Non-pigmented ciliary epithelial cell (primary cell): ENCODE measurements around the gene CAMK2D.
"Not testable (repeated sequence)": the region's sequence is repeated elsewhere in the genome, so short reads cannot be mapped to it uniquely, and the experiment has no call there.

Source experiments
- DNase-seq: peaks from one replicate; pipeline ENCODE4 v3.0.0-alpha.2; 2010; ENCODE audit warnings: low read depth

CAMK2D gene

DNA sequence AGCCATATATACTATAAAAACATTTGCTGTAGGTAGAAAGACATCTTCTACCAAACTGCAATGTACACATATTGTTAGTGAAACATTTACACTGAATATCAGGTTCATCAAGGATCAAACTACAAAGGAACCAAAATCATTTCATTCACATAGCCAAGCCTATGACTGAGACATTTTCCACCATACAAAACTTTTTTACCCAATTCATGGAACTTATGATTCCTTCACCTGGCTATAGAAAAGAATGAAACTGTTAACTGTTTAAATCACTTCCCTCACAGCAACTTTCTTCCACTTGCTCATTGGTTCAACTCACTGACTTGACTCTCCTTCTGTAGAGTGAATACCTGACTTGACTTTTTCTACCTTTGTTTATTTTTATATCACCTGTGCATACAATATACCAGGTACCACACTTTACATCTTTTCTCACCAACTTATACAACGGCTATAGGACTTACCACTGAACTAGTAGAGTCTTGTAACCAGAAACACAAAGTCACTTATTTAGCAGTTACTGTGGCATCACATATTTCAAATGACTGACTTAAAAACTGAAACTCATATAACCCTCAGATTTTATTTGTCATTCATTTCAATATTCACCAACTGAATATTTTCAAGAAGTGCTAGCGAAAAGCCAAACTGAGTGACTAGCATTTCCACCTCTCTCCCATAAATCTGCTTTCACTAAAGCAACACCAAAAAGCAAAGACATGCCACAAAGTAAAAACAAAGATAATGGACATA is 30.9 kb downstream of the CAMK2D start:
- DNase-seq: no peak

DNA sequence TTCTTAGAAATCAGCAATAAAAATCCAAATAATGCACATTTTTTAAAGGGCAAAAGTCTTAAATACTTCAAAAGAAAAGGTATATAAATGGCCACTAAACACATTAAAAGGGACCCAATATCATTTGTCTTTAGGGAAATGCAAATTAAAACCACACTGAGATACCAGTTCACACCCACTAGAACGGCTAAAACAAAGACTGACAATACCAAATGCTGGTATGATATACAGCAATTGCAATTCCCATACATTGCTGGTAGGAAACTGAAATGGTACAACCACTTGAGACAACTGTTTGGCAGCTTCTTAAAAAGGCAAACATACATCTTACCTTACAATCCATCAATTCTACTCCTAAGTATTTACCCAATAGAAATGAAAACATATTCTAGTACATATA is 33.7 kb downstream of the CAMK2D start:
- no peak for DNase-seq

DNA sequence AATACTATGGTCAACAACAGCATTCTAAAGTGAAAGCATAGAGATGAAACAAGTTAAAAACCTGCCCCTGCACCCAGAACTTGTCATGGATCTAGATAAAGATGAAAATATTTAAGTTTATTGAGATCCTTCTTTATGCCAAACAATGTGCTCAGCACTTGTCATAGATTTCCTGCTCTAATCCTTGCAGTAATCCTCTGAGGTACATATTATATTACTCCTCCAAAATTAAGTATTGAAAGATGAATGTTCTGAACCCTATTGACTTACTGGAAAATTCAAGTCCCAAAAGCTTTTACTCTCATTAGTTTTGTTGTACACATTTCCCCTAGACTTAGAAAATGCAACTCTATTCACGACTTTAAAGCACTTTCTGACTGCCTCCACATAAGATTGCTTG is 35.6 kb downstream of the CAMK2D start:
- no peak for DNase-seq

DNA sequence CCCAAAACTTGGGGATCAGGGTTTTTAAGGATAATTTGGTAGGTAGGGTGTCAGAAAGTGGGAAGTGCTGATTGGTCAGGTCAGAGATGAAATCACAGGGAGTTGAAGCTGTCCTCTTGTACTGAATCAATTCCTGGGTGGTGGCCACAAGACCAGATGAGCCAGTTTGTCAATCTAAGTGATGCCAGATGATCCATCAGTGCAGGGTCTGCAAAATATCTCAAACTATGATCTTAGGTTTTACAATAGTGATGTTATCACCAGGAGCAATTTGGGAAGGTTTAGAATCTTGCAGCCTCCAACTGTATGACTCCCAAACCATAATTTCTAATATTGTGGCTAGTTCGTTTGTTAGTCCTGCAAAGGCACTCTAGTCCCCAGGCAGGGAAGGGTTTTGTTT is 43.3 kb downstream of the CAMK2D start:
- no peak for DNase-seq

DNA sequence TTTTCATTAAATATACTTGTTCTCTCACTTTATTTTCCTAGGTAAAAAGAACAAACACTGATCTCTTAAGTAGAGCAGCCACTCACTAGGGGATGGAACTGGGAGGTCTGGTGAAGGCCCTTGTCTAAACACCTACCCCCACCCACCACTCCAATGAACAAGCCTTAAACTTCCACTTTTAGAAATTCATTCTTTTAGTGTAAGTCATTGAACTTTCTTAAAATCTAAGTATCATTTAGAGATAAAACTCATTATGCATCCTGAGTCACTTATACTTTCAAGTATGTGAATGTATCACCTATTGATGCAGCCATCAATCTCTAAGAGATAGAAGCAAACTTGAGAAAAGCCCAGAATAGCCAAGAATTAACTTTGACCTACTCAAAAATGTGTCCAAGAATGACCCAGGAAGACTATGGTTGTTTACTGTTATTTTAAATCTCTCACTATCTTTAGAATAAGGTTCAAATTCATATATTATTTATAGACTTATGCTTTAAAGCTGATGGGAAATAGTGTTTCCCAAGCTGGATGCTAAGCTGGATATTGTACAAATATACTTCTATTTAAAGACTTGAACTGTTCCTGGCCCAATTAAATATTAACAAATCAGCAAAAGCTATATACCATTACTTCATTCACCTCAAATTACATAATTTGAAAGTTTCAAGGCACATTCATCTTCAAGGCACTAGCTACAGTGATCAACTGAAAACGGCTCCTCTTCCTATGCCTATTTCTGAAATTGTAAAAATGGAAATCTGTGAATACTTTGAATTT is 49.5 kb downstream of the CAMK2D start:
- no peak for DNase-seq

DNA sequence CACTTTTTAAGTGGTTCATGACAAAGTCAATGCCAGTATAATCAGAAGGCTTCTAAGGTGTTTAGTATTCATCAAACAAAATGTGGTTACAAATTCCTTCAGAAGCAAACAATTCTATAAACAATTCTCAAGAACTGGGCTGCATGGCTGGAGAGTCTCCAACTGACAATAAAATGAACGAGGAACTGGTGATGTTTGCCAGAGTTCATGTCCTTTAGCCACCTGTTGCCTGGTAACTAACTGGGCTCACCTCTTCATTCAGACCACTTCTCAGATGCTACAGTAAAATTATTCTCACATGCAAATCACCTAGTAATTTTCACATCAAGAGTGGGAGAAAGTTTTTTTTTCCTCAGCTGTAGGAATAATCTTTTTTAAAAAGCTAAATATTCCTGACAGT is 53.3 kb downstream of the CAMK2D start:
- no peak for DNase-seq

DNA sequence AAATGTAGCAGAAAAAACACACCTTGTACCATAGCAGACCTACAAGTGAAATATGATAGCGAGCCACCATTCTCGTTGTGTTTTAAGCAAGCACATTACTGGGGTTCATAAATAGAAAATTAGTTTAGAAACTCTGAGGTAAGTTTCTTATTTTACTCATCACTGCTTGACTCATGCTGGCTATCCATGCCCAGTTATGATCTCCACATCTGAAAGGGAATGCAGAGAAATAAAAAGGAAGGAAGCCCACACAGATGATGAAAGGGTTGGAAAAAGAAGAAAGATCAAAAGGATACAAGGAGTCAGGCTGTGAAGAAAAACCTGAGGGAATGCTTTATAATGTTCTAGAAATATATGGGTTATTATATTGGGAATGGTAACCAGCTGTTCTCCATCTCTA is 54.5 kb downstream of the CAMK2D start:
- peak; percentile 14 for DNase-seq

DNA sequence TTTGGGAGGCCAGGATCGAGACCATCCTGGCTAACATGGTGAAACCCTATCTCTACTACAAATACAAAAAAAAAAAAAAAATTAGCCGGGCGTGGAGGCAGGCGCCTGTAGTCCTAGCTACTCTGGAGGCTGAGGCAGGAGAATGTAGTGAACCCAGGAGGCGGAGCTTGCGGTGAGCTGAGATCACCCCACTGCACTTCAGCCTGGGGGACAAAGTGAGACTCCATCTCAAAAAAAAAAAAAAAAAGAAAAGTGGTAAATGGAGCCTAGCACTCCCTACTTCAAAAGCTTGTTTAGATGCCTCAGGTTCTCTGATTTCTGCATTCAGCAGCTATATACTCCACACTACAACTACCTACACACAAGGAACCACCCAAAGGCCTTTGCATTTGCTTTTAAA is 56.4 kb downstream of the CAMK2D start:
- not testable (repeated sequence) for DNase-seq

DNA sequence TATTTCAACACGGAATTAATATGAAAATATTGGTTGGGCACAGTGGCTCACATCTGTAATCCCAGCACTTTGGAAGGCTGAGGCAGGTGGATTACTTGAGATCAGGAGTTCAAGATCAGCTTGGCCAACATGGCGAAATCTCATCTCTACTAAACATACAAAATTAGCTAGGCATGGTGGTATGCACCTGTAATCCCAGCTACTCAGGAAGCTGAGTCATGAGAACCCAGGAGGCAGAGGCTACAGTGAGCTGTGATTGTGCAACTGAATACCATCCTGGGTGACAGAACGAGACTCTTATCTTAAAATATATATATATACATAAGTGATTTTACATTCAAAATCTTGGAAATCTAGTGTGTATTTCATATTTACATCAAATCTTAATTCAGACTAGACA is 58.9 kb downstream of the CAMK2D start:
- DNase-seq: peak; percentile 63

DNA sequence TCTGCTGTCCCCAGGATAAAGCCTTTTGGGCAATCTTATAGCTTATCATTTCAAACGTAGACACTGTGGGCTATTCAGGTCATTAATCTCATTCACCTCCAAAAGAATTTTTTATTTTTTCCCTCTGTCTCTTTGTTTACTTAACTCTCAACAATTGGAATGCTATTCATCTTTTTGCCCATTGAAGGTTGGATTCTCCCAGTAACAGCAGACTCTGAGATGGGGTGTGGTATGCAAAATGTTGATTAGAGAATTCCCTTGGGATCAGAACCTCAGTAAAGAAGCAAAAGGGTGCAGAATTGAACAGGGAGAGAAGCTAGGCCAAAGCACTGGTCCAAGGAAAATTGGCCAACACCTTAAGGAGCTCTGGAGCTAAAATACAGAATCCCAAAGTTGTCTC is 60.4 kb downstream of the CAMK2D start:
- no peak for DNase-seq

DNA sequence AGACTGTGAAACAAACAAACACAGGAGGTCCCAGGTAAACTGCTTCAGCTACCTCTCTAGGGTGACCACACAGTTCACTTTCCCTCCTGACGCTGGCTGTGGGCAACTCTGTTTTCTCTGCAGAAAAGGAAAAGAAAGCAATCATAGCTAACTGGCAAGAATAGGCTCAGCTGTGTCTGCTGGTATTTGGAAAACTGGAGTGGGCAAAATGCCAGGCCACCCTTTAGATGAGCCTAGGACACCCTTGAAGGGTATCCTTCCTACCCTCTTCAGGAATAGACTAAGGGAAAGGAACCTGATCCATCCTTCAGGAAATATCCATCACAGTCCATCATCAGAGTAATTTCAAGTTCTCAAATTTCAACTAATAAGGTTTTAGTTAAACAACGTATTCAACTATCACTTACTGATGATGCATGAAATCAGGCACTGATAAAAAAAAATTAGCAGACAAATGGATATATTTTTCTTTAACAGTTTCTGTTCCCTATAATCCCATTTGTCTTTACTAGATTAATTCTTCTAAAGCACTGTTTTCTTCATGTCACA is 60.9 kb downstream of the CAMK2D start:
- no peak for DNase-seq

DNA sequence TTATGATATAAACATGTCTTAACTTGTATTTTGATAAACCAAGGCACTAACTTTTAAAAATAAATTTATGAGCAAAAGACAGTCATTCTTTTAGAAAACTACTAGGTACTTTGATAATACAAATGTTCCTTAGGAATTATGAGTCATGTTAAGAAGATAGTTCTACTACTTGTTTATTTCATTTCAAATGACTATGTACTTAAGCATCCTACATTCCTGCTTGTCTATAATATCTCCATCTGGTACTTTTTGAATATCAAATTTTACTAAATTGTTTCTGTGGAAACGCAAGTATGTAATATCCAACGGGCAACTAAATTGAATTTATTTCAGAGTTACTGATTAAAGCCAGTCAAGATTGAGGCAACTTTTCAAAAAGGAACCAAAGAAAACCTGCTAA is 61.8 kb downstream of the CAMK2D start:
- DNase-seq: no peak

DNA sequence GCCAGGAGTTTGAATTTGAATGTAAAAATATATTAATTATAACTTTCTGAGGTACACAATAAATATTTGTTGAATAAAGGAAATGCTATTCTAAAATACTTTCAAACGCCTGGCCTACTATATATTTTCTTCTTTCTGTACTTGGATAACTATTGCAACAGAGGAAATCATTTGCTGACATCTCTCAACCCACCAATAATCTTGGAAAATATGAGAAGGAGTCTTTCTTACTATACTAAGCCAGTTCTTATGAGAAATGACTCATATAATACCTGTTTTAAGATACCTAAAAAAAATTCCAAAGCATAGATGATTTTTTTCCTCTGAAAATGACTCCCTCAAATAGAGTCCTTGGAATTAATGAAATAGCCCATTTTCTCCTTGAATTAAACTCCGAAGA is 64.1 kb downstream of the CAMK2D start:
- no peak for DNase-seq

DNA sequence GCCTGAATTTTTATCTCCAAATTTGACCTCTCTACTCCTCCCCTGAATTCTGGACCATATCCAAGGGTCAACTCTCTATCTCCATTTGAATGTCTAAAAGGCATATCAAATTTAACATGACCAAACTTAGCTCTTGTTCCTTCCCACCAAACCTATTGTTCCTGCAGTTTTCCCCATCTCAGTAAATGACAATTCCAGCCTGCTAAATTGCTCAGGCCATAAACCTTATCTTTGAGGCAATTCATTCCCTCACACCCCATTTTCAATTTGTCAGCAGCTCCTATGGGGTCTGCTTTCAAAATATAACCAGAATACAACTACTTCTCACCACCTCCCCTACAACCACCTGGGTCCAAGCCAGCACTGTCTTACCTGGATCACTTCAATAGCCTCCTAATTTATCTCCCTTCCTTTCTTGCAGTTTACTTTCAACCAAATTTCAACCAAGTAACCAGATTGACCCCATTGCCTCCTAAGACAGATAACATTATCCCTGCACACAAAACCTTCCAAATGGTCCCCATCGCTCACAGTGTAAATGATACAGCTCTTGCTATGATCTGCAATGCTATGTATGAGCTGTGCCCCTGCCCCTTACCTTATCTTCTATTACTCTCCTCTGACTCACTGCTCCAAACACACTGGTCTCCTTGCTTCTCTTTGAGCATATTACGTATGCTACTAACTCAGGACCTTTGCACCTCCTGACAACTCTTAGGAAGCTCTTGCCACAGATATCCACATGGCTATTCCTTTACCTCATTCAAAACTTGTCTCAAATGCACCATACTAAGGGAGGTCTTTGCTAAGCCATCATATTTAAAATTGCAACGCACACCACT is 66.0 kb downstream of the CAMK2D start:
- peak; percentile 26 for DNase-seq

DNA sequence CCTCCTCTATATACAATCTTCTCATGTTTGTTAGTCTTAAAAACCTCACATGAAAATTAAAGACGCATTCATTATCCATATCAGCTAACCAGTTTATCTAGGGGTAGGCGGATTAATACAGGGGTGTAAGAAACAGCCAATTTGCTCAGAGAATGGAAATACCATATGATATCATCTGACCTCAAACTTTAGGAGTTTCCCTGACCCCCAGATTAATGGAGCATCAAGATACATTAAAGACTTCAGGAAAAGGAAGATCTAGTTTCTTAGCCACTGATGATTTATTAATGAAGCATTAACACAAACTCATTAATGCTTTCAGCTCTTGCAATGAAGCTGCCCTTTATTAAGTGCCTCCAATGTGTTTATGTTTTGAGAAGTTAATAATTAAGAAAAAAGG is 67.5 kb downstream of the CAMK2D start:
- no peak for DNase-seq

DNA sequence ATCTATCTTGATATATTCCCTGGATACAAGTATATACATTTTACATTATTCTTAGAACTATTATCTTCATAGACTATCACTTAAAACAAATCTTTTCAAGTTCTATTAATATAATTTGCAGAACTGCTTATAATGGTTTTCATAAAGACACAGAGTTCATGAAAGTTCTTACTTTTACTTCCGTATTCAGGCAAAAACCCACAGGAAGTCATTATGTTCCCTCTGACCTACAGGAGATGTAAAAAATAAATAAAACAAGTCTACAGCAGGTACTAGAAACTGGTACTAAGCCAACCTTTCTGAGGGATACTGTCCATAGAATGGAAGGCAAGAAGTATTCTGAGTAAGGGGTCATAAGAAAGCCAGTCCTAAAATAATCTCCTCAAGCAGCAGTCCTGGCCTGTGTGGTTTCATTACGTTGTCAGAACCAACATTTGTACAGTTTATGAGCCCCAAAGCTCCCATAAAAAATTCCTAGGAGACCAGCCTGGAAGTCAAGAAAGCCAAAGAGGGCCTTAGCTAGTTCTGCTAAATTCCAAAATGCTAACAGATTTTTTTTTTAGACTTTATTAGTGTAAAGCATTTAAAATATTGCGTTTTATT is 68.6 kb downstream of the CAMK2D start:
- no peak for DNase-seq

DNA sequence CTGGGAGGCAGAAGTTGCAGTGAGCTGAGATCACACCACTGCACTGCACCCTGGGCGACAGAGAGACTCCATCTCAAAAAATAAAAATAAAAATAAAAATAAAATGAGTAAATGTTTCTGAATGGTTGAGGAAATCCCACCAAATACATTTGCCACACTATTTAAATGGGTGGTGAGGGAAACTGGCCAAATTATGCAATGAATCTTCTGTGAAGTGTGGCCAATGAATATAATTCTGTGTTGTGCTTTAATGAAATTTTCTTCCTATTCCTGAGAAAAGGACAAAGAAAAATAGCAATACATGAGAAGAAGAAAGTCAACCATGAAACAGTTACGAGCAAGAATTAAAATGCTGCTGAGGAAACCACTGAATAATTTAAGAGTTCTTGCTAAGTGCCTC is 69.9 kb downstream of the CAMK2D start:
- no peak for DNase-seq

DNA sequence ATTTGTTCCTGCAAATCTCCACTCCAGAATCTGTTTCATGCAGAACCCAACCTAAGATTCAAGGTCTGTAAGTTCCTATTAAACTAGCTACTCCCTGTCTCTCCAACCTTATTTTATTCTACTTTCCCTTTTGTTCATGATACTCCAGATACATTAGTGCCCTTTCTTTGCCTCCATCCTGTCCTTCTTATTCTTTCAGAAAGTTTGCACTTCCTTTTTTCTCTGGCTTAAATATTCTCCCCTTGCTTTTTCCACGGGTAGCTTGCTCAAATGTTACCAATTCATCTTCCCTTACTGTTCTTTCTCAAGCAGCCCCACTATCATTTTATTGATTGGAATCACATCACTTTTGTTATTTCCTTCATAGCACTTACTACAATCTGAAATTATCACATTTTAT is 72.1 kb downstream of the CAMK2D start:
- no peak for DNase-seq

DNA sequence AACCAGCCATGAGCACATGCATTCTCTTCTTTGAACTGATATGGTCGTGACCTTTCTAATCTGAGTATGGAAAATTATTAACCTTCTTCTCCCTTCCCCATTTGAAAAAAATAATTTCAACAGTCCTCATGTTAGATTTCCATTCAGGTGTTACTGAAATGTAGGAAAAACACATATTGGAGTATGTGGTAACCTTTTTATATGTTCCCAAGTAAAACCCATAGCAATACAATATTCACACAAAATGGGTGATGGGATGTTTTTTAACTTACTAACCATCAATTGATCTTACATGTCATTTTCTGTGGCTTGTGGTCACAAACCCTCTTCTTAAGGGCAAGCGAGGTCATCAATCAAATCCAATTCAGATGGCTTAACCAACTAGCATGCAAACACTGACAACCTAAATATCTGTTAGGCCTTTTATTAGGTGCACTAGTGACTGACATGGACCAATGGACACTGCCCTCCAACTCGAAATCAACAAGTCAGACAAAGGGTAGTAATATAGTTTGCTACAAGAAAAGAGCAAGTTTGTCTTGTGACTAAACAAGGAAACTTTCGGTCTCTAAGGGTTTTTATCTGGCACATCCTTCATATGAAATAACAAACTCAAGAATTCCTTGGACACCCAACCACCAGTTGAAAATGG is 74.3 kb downstream of the CAMK2D start:
- DNase-seq: no peak

DNA sequence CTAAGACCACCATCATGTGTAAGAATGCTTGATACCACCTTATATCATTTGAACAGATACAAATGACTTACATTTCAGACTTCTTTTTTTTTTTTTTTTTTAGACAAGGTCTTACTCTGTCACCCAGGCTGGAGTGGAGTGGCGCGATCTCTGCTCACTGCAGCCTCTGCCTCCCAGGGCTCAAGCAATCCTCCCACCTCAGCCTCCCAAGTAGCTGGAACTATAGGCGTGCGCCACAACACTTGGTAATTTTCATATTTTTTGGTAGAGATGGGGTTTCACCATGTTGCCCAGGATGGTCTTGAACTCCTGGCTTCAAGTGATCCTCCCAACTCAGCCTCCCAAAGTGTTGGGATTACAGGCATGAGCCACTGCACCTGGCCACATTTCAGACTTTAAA is 76.4 kb downstream of the CAMK2D start:
- not testable (repeated sequence) for DNase-seq

DNA sequence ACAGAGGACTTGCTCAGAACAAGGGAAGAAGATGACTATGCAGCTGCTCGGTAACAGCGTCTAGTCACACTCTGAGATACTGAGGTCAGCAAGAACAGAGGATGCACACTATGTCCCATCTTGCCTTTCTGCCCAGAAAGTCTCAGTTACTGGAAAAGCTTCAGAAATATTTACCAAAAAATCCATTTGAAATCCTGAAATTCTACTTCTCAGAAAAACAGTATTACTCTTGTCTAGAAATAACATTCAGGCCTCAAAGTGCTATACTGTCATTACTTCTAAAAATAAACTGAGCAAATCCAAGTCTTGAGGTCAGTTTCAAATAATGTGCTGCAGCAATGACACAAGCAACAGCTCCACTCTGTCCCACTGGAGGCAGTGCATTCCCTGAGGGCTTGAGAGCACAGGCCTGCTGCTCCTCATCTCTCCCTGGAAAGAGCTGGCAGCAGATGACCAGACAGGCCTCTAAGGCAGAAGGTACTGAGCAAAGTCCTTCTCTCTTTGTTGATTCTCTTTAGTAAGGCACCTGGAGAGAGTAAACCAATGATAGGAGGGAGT is 76.9 kb downstream of the CAMK2D start:
- DNase-seq: peak; percentile 32
